ENCODE data around the gene BAX.

BAX gene

GRCh38 chr19:48963371-48964204 is 8.9 kb downstream of the BAX start:
- DNase-seq: peak; percentile 64 to 69

- no peak for DNase-seq
These were observed 9.7 kb downstream of the BAX start for GRCh38 chr19:48964205-48965039.

GRCh38 chr19:48965040-48965805 is 10.5 kb downstream of the BAX start, which contains the start of gene FTL:
Gene FTL, plus strand, starts transcription at chr19:48965309. Its CDS starts 199 bp downstream, at chr19:48965508.
- DNase-seq: peak; percentile 89

- peak; percentile 82 to 91 for DNase-seq
These were observed 11.3 kb downstream of the BAX start for GRCh38 chr19:48965806-48966540.

GRCh38 chr19:48966541-48967345 is 12.1 kb downstream of the BAX start:
- DNase-seq: no peak

- no peak for DNase-seq
These were observed 12.9 kb downstream of the BAX start for GRCh38 chr19:48967346-48968178.

- DNase-seq: no peak
These were observed 13.5 kb downstream of the BAX start for GRCh38 chr19:48968179-48968661.

- DNase-seq: no peak
These were observed 14.1 kb downstream of the BAX start for GRCh38 chr19:48968813-48969218.

GRCh38 chr19:48969276-48970138 is 14.8 kb downstream of the BAX start:
- DNase-seq: no peak

GRCh38 chr19:48970139-48970766 is 15.6 kb downstream of the BAX start:
- DNase-seq: no peak

- peak; percentile 70 to 85 for DNase-seq
These were observed 16.3 kb downstream of the BAX start for GRCh38 chr19:48970923-48971395.

GRCh38 chr19:48975947-48976847 is 21.5 kb downstream of the BAX start:
- no peak for DNase-seq

GRCh38 chr19:48977061-48977460 is 22.4 kb downstream of the BAX start:
- no peak for DNase-seq

- no peak for DNase-seq
These were observed 27.6 kb downstream of the BAX start for GRCh38 chr19:48982280-48982679.

GRCh38 chr19:48985711-48986110 is 31.0 kb downstream of the BAX start:
- no peak for DNase-seq

- no peak for DNase-seq
These were observed 31.5 kb downstream of the BAX start for GRCh38 chr19:48986211-48986610.

- DNase-seq: no peak
These were observed 32.6 kb downstream of the BAX start for GRCh38 chr19:48987323-48987722.

- no peak for DNase-seq
These were observed 33.6 kb downstream of the BAX start for GRCh38 chr19:48988286-48988685.

Measured in stimulated activated CD4-positive, alpha-beta T cell treated with anti-CD3 and anti-CD28 coated beads, Interleukin-4, amount 100 ng/mL, for 4 hours (primary cell).